ENCODE results near the gene TNFAIP2. TPM values are rescaled to one million over a fixed set of nuclear protein-coding genes. Genes with fewer than 3 reads are reported as not detected.
"Not testable (repeated sequence)": the region's sequence is repeated elsewhere in the genome, so short reads cannot be mapped to it uniquely, and the experiment has no call there.

The TNFAIP2 gene
- total RNA-seq, 2 donors from 2014 or later = 6.3 to 20.6 TPM

DNA sequence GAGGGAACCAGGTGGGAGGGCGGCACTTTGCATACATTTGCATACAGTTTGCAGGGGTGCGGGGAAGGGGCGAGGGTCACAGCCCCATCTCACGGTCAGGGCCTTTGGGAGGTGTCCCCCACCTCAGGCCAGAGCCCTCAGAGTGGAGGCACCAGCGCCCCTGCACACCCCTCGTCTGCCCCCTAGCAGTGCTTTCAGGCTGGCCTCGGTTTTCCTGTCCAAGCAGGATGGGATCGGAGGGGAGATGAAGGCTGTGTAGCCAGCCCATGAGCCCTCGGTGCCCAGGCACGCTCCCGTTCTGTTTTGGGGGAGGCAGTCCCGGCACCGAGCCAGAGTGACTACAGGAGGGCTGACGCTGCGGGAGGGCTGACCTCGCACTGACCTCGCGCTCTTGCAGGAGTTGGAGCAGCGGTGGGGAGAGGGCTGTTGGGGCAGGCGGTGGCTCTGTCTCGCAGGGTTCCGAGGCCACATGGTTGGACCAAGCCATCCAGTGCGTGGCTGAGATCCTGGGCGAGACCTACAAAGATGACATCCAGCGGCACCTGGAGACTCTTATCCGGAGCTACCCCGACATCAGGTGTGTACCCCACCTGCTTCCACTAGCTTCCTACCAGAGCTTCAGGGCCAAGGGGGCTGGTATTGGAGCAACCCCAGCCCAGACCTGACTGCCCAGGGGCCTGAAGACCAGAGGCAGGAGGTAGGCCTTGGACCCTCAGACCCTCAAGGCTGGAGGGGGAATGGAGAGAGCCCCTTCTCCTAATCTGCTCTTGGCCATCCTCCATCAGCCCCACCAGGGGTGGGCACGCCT is 15.1 kb upstream of the TNFAIP2 start:
- Mint-ChIP-seq H3K4me3 (no peak overlapping the region), H3K4me1 (peaks cover 11% of the 10 kb centered on the region), H3K36me3 (ENCODE audit: low read depth) (peaks cover 4% of the 10 kb centered on the region), H3K27me3 (peaks cover 32% of the 10 kb centered on the region), H3K27ac (no peak overlapping the region)
- no peak for ATAC-seq
- DNase-seq = no peak
- no peaks in the 10 kb centered on the region for H3K9me3 ChIP-seq (ENCODE audit: control insufficient read depth, low read length, poor library complexity, severe bottlenecking)

DNA sequence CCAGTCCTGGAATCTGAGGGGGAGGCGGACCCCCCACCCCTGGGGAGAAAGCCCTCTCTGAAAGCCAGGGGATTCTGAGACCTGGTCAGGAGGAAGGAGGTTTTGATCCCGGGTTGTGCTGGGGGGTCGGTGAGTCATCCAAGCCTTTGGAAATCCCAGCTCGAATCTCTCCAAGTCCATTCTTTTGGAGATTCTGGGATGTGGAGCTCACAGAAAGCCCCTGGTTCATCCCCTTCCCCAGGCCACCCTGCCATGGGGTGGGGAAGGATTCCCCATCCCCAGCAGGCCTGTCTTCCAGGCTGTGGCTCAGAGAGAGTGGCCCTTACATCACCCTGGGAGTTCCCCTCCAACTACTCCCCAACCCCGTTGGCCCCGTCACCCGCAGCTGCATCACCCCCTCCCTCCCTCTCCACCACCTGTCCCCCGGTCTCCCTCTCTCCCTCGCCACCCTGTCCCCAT is 14.5 kb upstream of the TNFAIP2 start:
- Mint-ChIP-seq H3K36me3 (ENCODE audit: low read depth) (peaks cover 4% of the 10 kb centered on the region), H3K4me1 (peaks cover 9% of the 10 kb centered on the region), H3K27ac (no peak overlapping the region), H3K4me3 (no peak overlapping the region), H3K27me3 (peaks cover 27% of the 10 kb centered on the region)
- H3K9me3 ChIP-seq (ENCODE audit: control insufficient read depth, low read length, poor library complexity, severe bottlenecking) = no peaks in the 10 kb centered on the region
- ATAC-seq (peak; percentile 32), DNase-seq (no peak)

GRCh38 chr14:103109535-103110441 is 13.5 kb upstream of the TNFAIP2 start:
- H3K27ac Mint-ChIP-seq = no peak overlapping the region
- peaks cover 25% of the 10 kb centered on the region for H3K27me3 Mint-ChIP-seq
- peaks cover 9% of the 10 kb centered on the region for H3K4me1 Mint-ChIP-seq
- H3K9me3 ChIP-seq (ENCODE audit: control insufficient read depth, low read length, poor library complexity, severe bottlenecking) = no peaks in the 10 kb centered on the region
- no peak overlapping the region for H3K4me3 Mint-ChIP-seq
- H3K36me3 Mint-ChIP-seq (ENCODE audit: low read depth) = peaks cover 4% of the 10 kb centered on the region
- DNase-seq = no peak
- ATAC-seq = no peak

GRCh38 chr14:103110681-103111231 is 12.5 kb upstream of the TNFAIP2 start:
- no peaks in the 10 kb centered on the region for H3K9me3 ChIP-seq (ENCODE audit: control insufficient read depth, low read length, poor library complexity, severe bottlenecking)
- ATAC-seq (no peak), DNase-seq (no peak)
- Mint-ChIP-seq H3K36me3 (ENCODE audit: low read depth) (no peaks in the 10 kb centered on the region), H3K27ac (no peak overlapping the region), H3K4me1 (peaks cover 8% of the 10 kb centered on the region), H3K27me3 (peaks cover 16% of the 10 kb centered on the region), H3K4me3 (peak overlapping the region; percentile 52)

GRCh38 chr14:103111232-103111868 is 11.9 kb upstream of the TNFAIP2 start:
- ATAC-seq (no peak), DNase-seq (no peak)
- Mint-ChIP-seq H3K4me1 (peaks cover 12% of the 10 kb centered on the region), H3K27ac (no peak overlapping the region), H3K4me3 (no peak overlapping the region), H3K36me3 (ENCODE audit: low read depth) (no peaks in the 10 kb centered on the region), H3K27me3 (peaks cover 12% of the 10 kb centered on the region)
- no peaks in the 10 kb centered on the region for H3K9me3 ChIP-seq (ENCODE audit: control insufficient read depth, low read length, poor library complexity, severe bottlenecking)

DNA sequence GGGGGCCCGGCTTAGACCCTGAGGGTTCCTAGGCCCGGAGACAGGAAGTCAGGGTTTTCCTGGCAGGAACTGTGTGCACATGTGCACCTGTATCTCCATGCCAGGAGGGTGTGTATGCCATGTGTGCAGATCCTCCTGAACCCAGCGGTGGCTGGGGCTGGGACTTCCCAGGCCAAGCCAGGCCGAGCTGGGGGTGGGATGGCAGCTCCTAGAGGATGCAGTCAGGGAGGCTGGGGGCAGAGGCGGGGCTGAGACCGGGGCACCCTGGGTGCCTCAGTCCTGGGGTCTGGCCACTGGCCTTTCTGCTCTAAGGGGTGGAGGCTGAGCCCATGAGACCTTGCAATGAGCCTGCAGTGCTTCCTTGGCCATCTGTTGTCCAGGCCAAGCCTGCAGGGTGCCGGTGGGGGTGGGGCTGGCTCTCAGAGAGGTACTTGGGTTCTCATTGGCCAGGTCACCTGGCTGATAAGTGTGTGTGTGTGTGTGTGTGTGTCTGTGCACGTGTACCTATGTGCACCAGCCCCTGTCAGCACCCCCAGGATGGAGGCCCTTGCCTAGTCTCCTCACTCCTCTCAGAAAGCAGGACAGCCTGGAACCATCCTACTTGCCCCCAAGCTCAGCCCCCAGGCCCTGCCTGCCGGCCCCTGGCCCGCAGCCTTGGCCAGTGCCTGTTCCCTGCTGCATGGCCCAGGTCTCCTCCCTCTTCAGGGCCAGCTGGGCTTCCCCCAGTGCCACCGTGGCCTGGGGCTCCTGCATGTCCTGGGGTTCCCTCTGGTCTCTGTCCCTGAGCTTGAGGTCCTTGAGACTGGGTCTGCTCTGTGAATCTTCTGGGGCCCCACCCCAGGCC is 10.6 kb upstream of the TNFAIP2 start:
- H3K4me3 Mint-ChIP-seq = no peak overlapping the region
- ATAC-seq (no peak), DNase-seq (no peak)
- peaks cover 12% of the 10 kb centered on the region for H3K27me3 Mint-ChIP-seq
- H3K27ac Mint-ChIP-seq = no peak overlapping the region
- H3K4me1 Mint-ChIP-seq = peaks cover 12% of the 10 kb centered on the region
- no peaks in the 10 kb centered on the region for H3K9me3 ChIP-seq (ENCODE audit: control insufficient read depth, low read length, poor library complexity, severe bottlenecking)
- H3K36me3 Mint-ChIP-seq (ENCODE audit: low read depth) = no peaks in the 10 kb centered on the region

- ATAC-seq (no peak), DNase-seq (no peak)
- Mint-ChIP-seq H3K36me3 (ENCODE audit: low read depth) (no peaks in the 10 kb centered on the region), H3K4me3 (no peak overlapping the region), H3K27ac (no peak overlapping the region), H3K4me1 (peaks cover 12% of the 10 kb centered on the region), H3K27me3 (peaks cover 12% of the 10 kb centered on the region)
- no peaks in the 10 kb centered on the region for H3K9me3 ChIP-seq (ENCODE audit: control insufficient read depth, low read length, poor library complexity, severe bottlenecking)
Observed at GRCh38 chr14:103113303-103113702, 10.0 kb upstream of the TNFAIP2 start.

- Mint-ChIP-seq H3K27ac (no peak overlapping the region), H3K4me1 (peaks cover 12% of the 10 kb centered on the region), H3K36me3 (ENCODE audit: low read depth) (no peaks in the 10 kb centered on the region), H3K27me3 (peaks cover 12% of the 10 kb centered on the region), H3K4me3 (no peak overlapping the region)
- ATAC-seq = no peak
- no peaks in the 10 kb centered on the region for H3K9me3 ChIP-seq (ENCODE audit: control insufficient read depth, low read length, poor library complexity, severe bottlenecking)
- no peak for DNase-seq
Observed at GRCh38 chr14:103113774-103114173, 9.5 kb upstream of the TNFAIP2 start.

GRCh38 chr14:103115086-103115679 is 8.1 kb upstream of the TNFAIP2 start:
- H3K36me3 Mint-ChIP-seq (ENCODE audit: low read depth); DNase-seq; H3K9me3 ChIP-seq (ENCODE audit: control insufficient read depth, low read length, poor library complexity, severe bottlenecking); ATAC-seq: not testable (repeated sequence)
- Mint-ChIP-seq H3K27me3 (peaks cover 20% of the 10 kb centered on the region), H3K4me3 (peak overlapping the region; percentile 79), H3K27ac (peak overlapping the region; percentile 53), H3K4me1 (peaks cover 12% of the 10 kb centered on the region)

DNA sequence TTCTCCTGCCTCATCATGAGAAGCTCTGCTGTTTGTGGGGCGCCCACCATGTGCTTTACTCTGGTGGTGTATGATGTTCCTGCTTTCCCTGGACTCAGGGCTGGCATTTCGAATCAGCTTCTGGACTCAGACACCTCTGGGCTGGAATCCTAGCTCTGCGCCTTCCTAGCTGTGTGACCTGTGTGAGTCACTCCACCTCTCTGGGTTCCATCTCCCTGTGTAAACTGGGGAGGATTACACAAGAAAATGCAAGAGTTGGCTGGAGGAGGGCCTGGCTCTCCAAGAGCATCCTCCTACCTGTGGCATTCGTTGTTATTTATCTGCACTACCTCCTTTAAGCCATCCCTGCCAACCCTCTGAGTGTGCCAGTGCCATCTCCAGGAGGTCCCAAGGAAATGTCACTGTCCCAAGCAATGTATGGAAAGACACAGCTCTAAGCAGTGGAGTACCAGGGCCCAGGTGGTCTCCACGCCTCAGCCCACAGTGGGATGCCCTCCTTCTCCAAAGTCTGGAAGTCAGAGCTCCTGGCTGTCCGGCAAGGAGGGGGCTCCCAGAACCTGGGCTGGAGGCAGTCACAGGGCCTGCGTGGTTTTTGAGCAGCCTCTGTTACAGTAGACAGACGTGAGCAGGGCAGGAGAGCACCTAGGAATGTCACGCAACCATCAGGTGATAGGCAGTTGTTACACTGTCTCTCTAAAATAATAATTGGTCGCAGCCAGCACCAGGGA is 7.3 kb upstream of the TNFAIP2 start:
- DNase-seq (no peak), ATAC-seq (no peak)
- H3K36me3 Mint-ChIP-seq (ENCODE audit: low read depth) = no peaks in the 10 kb centered on the region
- H3K27me3 Mint-ChIP-seq = peaks cover 20% of the 10 kb centered on the region
- H3K4me1 Mint-ChIP-seq = peaks cover 14% of the 10 kb centered on the region
- H3K4me3 Mint-ChIP-seq = no peak overlapping the region
- no peak overlapping the region for H3K27ac Mint-ChIP-seq
- H3K9me3 ChIP-seq (ENCODE audit: control insufficient read depth, low read length, poor library complexity, severe bottlenecking) = no peaks in the 10 kb centered on the region

DNA sequence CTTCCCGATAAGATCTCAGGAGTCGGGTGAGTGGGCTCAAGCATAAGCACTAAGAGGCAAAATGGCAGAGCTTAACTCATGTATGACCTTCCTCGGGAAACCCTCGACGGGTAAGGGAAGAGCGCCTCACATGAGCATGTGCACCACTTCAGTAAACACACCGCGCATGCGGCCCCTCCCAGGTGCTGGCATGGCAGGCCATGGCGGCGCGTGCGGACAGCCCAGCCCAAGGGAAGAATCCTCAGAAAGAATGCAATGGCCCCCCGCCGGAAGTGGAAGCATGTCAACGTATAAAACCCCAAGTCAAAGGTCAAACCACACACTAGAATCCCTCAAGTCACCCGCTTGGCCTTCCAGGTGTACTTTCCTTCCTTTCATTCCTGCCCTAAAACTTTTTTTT is 6.6 kb upstream of the TNFAIP2 start:
- Mint-ChIP-seq H3K4me3 (no peak overlapping the region), H3K27ac (no peak overlapping the region), H3K36me3 (ENCODE audit: low read depth) (no peaks in the 10 kb centered on the region), H3K27me3 (peaks cover 20% of the 10 kb centered on the region), H3K4me1 (peaks cover 16% of the 10 kb centered on the region)
- H3K9me3 ChIP-seq (ENCODE audit: control insufficient read depth, low read length, poor library complexity, severe bottlenecking) = no peaks in the 10 kb centered on the region
- DNase-seq = no peak
- ATAC-seq = no peak
